A172 (cell line): ENCODE results near the gene SH3BP2. TPM values are rescaled to one million over a fixed set of nuclear protein-coding genes. Genes with fewer than 3 reads are reported as not detected.

Experiments
- DNase-seq: peaks from one replicate; pipeline ENCODE4 v3.0.0-alpha.2; 2015; ENCODE audit warnings: low spot score
- total RNA-seq: library from RNA; depleted of rRNA; stranded (reverse); fragments of >200 nt; shearing (Covaris generic); gene quantifications from 2 replicates; pipeline ENCODE4 v1.2.3, GENCODE V29; 2014

SH3BP2 gene
- total RNA-seq, 1 experiment from 2014 or later = 37.4 TPM

GRCh38 chr4:2850966-2851798 is 58.3 kb downstream of the SH3BP2 start:
- no peak for DNase-seq

DNA sequence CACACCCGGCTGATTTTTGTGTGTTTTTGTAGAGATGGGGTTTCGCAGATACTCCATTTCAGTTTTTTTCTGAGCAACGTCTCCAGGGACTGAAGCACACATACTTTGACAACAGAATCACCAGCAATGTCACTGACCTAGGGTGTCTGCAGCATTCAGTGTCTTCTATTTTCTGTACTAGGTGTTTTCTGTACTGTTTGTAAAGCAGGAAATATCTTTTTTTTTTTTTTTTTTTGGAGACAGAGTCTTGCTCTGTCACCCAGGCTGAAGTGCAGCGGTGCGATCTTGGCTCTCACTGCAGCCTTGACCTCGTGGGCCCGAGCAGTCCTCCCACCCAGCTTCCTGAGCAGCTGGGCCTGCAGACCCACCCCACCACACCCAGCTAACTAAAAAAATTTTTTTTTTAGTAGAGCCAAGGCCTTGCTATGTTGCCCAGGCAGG is 59.6 kb downstream of the SH3BP2 start:
- no peak for DNase-seq

GRCh38 chr4:2855584-2855983 is 62.7 kb downstream of the SH3BP2 start:
- DNase-seq = no peak

DNA sequence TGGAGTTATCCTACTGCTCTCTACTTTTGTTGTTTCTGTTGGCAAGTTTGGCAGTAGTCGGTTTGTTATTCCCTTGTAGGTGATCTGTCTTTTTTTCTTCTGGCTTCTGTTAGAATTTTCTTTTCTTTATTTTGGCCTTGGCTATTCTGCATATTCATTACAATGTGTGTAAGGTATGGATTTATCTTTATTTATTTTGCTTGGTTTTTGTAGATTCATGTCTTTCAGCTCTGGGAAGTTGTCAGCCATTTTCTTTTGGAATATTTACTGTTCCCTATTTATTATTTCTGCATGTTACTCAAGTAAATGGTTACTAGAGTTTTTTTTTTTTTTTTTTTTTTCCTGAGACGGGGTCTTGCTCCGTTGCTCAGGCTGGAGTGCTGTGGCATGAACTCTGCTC is 63.4 kb downstream of the SH3BP2 start:
- no peak for DNase-seq

- DNase-seq = no peak
Observed at GRCh38 chr4:2857349-2857927, 64.6 kb downstream of the SH3BP2 start.

DNA sequence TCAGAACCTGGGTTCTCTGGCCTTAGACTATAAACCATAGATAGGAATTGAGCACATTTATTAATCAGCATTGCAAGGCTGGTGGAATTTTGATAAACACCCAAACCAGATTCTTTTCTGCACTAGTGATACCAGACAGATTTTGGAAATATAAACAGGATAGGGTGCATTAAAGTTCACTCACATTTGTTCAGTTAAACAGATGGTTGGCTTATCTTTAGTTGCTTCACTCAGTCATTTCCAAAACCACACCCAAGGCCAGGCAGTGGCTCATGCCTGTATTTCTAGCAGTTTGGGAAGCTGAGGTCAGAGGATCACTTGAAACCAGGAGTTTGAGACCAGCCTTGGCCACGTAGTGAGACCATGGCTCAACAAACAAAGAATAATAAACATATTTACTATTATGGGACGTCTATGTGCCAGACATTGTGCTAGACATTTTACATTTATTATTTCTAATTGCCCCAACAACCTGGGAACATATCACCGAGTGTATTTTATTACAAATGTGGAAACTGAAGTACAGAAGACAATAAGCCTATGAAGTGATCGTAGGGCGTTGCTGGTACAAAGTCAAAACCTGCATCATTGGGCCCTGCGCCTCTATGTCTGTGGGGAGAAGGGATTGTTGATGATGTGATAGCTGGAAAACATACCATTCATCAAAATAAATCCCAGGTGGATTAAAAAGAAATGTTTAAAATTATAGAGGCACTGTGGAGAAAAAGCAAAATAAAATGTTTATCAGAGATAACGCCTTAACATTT is 65.7 kb downstream of the SH3BP2 start:
- DNase-seq = no peak

DNA sequence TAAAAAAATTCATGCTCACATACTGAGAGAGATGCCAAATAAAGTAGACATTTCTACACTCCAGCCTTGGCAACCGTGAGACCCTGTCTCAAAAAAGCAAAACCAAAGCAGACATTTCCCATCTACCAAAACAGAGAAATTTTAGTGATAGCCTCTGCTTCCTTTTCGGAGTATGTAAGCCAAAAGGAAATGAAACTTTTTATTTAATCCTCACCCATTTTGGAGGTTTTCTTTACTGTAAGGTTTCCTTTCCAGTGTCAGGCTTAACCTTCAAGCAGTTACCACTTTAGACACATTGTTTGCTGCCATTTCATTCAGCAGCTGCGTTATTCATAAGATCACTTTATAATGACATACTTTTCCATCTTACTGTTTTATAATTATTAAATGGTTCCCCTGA is 66.6 kb downstream of the SH3BP2 start:
- DNase-seq = no peak

GRCh38 chr4:2860391-2861348 is 67.8 kb downstream of the SH3BP2 start:
- no peak for DNase-seq

DNA sequence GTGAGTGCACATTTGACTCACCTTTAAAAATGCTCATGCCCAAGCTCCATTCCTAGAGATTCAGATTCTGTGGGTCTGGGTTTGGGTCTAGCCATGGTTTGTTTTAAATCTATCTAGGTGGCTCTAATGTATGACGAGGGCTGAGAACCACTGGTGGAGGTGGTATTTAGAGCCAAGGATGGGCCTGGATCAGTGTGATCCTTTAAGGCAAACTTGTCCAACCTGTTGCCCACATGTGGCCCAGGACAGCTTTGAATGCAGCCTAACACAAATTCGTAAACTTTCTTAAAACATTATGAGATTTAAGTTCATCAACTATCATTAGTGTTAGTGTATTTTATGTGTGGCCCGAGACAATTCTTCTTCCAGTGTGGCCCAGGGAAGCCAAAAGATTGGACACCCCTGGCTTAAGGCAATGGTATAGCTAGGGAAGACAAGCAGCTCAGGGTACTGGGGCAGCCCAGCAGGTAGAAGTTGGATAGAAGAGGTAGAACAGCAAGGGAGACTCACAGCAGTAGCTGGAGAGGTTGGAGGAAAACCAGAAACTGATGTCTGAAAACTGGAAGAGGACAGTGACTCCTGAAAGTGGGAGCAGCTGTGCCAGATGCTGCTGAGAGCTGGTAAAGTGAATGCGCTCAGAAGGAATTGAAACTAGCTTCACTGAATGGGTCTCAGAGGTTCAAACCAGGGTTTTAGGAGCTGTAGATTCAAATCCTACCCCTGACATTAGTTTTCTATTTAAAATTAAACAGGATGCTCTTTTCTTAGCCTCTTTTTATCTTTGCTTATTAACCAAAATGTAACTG is 68.9 kb downstream of the SH3BP2 start:
- no peak for DNase-seq

GRCh38 chr4:2862528-2862927 is 69.6 kb downstream of the SH3BP2 start:
- DNase-seq = peak; percentile 70

- DNase-seq = no peak
Observed at GRCh38 chr4:2863649-2864048, 70.8 kb downstream of the SH3BP2 start.

DNA sequence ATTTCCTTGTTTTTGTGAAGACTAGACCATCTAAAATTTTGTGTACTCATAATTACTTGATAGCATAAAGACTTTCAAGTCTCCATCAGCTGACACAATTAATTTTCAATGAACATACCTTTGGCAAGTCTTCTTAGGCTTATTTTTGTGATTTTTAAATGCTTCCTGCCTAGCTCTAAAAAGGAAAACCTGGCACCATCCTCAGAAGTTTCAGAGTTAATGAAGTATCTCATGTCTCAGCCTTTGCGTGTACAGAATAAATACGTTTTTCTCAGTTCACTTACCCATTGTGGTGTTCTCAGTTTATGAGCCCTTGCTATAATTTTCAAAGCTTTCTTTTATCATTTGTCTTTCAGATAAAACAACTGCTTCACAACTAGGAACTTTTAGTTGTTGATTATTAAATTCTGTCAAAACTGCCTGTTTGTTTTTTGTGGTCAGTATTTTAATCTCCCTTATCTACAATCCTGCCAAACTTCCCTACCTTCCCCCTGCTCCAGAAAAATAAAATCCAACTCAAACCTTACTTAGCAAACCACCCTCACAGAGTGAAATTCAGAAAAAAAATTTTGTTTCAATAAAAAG is 72.4 kb downstream of the SH3BP2 start:
- no peak for DNase-seq

- no peak for DNase-seq
Observed at GRCh38 chr4:2866160-2866861, 73.4 kb downstream of the SH3BP2 start.

GRCh38 chr4:2866891-2867290 is 74.0 kb downstream of the SH3BP2 start:
- no peak for DNase-seq

- no peak for DNase-seq
Observed at GRCh38 chr4:2867758-2868491, 75.0 kb downstream of the SH3BP2 start.

DNA sequence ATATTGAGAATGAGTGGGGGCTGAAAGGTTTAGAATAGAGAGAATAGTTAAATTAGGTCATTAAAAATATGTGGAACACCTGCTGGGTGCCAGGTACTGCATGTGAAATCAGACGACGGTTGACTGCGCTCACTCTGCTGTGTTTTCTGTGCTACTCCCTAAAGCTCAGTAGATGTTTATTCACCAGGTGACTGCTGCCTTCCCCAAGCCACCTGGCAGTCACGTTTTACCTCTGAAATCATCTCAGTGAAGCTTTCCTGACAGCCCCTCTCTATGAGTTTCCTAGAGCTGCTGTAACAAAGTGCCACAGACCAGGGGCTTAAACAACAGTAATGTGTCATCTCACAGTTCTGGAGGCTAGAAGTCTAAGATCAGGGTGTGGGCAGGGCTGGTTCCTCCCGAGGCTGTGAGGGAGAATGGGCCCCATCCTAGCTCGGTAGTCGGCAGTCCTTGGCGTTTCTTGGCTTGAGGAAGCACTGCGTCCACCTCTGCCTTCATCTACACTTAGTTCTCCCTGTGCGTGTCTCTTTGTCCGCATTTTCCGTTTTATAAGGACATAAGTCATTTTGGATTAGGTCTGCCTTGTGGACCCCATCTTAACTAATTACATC is 76.1 kb downstream of the SH3BP2 start:
- DNase-seq = no peak

DNA sequence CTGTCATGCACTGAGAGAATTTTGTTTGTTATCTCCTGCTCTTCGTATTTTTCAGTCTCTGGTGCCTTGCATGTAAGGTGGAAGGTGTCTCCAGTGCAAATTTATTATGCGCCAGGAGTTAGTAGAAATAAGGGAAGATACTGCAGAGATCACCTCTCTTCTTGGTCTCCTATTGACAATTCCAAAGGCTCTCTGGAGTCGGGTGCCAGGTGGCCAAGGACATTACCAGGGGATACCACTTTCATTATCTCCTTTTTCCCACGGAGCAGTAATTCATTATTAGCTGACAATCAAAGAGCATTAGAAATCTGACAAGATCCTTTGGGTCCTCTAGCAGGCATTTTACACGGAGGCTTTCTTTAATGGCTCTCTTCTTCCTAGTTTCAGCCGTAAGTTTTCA is 76.8 kb downstream of the SH3BP2 start:
- no peak for DNase-seq

DNA sequence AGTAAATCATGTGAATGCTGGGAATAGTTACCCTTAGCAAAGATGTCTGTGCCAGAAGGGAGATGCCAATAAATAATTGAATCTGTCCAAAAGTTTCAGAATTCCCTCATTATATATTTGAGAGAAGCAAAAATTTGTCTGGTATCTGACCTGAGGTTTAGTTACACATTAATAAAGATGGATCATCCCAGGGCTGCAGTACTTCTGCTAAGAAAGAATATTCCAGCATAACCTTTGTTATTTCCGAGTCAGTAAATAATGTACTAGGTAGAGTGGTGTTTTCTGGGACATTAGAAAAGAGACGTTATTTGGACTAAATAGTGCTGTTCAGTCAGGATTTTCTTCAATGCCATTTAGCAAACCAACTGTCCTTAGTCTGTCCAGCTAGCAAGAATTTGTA is 77.2 kb downstream of the SH3BP2 start:
- no peak for DNase-seq

DNA sequence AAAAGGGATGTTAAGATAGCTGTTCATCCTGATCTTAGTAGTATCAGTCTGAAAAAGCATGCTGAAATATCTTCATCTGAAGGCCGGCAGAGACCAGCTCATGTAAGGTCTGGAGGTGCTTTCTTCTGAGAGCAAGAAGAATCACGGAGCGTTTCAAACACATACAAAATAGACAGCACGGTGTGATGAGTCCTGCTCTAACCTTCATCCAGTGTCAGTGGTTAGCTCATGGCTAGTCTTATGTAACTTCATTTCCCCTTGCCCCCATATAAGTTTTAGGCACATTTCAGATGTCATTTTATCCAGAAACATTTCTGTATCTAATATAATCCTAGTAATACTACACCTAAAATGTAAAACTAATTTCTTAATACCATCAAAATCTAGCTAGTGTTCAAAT is 78.6 kb downstream of the SH3BP2 start:
- DNase-seq = no peak
